AG04449 (cell line): ENCODE results near the gene GAR1.

Source experiments
- CTCF ChIA-PET: fragments of 350-600 bp; formaldehyde crosslinking; extraction: SDS; loops from one replicate; lab custom pipeline; 2021; ENCODE audit warnings: antibody characterized with exemption; lab: Yijun Ruan, JAX
- POLR2A ChIA-PET: fragments of 400-600, 350-600 bp; formaldehyde crosslinking; extraction: SDS; loops from one replicate; lab custom pipeline; 2020; ENCODE audit warnings: antibody characterized with exemption, inconsistent platforms; lab: Yijun Ruan, JAX
- DNase-seq: peaks from one replicate; pipeline ENCODE4 v3.0.0-alpha.2; 2010; ENCODE audit warnings: low read depth, low spot score
- H3K4me3 ChIP-seq: 2 replicates; pipeline ENCODE4 v1.5.1; 2011; ENCODE audit warnings: low read depth, mild to moderate bottlenecking, control low read depth, low read length
- TF ChIP-seq, protein P1 (sequence below): IDR thresholded peaks from one replicate; pipeline ENCODE4 v1.5.1; 2011; ENCODE audit warnings: mild to moderate bottlenecking, moderate library complexity, low read length, control low read depth, inconsistent platforms; ENCODE audit not compliant: insufficient read depth; ENCODE audit errors: missing control alignments

Gene GAR1

DNA sequence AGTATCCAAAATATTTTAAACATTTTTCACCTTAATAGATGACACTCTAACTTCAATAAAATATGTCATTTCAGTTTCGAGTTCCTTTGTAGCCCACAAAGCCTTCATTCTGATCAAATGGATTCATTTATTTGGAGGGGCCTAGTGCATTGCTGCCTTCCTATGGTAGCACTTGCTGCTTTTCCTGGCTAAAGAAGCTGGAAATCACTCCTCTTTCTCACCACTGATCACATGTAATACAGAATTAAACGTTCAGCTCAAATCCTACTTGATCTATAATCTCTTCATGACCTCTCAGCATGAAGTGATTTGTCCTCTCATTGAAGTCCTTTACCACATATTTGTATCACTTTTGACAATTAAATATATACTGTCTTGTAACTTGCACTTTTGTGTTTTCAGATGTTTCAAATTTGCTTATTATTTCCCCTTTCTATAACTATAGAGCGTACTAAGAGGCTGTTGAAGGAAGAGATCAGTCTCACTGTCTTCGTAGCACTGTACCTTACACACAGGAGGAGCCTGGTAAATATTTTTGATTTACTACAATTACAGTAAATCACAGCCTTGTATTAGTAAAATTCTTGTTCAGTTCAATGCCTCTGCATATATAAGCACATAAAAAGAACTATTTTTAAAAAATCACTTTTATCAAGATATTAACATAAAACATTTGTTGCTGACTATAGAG lies 14.3 kb upstream of the GAR1 start:
- no peak for DNase-seq
- ChIA-PET CTCF (interaction anchor here (0.7 to 4.9 kb wide), 3 partner anchors 368 to 381 kb away, joined by 3 to 35 read pairs (median 4); partner anchors contain the start of gene SEC24B), POLR2A (no interaction called here)
- TF ChIP-seq, protein P1, sequence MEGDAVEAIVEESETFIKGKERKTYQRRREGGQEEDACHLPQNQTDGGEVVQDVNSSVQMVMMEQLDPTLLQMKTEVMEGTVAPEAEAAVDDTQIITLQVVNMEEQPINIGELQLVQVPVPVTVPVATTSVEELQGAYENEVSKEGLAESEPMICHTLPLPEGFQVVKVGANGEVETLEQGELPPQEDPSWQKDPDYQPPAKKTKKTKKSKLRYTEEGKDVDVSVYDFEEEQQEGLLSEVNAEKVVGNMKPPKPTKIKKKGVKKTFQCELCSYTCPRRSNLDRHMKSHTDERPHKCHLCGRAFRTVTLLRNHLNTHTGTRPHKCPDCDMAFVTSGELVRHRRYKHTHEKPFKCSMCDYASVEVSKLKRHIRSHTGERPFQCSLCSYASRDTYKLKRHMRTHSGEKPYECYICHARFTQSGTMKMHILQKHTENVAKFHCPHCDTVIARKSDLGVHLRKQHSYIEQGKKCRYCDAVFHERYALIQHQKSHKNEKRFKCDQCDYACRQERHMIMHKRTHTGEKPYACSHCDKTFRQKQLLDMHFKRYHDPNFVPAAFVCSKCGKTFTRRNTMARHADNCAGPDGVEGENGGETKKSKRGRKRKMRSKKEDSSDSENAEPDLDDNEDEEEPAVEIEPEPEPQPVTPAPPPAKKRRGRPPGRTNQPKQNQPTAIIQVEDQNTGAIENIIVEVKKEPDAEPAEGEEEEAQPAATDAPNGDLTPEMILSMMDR: no peak
- no peak overlapping the region for H3K4me3 ChIP-seq

DNA sequence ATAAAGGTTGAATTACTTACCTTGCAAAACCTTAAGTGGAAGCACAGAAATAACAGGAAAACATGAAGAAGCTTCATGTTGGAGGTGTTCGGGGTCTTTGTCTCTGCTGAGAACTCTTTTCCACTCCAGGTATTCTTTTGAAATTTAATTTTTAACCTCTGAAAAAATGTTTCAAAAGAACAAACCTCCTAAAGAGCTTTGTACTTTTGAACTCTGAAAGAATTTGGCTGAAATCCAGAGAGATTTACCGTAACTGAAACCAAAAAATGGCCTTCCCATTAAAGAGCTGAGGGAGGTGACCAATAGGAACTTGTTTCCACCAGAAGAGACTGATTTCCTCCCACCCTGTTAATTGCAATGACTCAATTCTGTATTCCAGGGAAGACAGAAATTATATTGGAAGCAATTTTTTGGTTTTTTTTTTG lies 13.7 kb upstream of the GAR1 start, which contains the start of gene CFI:
CFI (minus strand) TSS at position 105 of the 425 bp plus-strand sequence; CDS start at position 77, 28 bp downstream.
- TF ChIP-seq, protein P1: no peak
- CTCF ChIA-PET: interaction anchor here (0.7 to 4.9 kb wide), 6 partner anchors 11 to 486 kb away, joined by 3 to 35 read pairs (median 4); partner anchors contain the start of gene SEC24B
- POLR2A ChIA-PET: no interaction called here
- no peak within 1 kb of the TSS; the same call in 1 of the 2 replicates for H3K4me3 ChIP-seq
- DNase-seq: no peak

DNA sequence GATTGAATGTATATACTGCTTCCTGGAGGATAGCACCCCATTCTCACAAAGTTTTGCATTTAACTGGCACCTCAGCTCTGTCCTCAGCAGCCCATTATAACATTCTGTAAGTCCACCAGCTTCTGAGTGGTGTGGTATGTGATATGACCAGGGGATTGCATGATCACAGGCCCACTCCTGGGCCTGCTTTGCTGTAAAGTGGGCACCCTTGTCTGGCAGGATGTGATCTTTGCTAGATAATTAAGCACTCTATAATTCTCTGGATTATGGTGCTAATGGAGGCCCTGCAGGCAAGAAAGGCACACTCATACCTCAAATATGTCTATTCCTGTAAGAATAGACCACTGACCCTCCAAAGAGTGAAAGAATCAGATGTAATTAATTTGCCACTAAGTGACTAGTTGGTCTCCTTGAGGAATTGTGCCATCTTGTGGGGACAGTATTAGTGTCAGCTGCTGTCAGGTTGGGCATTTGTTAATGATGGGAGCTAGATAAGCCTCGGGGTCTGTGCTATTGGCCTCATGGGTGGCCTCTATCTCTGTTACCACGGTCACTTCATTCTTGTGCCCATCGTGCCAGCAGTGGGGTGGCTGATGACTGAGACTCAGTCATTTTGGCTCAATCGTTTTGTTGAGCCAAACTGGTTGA lies 11.5 kb upstream of the GAR1 start:
- ChIA-PET CTCF (interaction anchor here (0.7 to 4.9 kb wide), 8 partner anchors 8 to 381 kb away, joined by 3 to 35 read pairs (median 4); partner anchors contain the start of gene CASP6), POLR2A (interaction anchor here (0.6 kb wide), 1 partner anchor 244 kb away, joined by 5 read pairs; no protein-coding TSS in a partner anchor)
- DNase-seq: no peak
- no peak overlapping the region for H3K4me3 ChIP-seq
- TF ChIP-seq, protein P1: peak; percentile 28

GRCh38 chr4:109809655-109810054 lies 5.9 kb upstream of the GAR1 start:
- CTCF ChIA-PET: interaction anchor here (1.3 kb wide), 1 partner anchor 17 kb away, joined by 3 read pairs; no protein-coding TSS in a partner anchor
- no peak overlapping the region for H3K4me3 ChIP-seq
- POLR2A ChIA-PET: no interaction called here
- no peak for DNase-seq
- TF ChIP-seq, protein P1: no peak

- no peak overlapping the region for H3K4me3 ChIP-seq
- POLR2A ChIA-PET: no interaction called here
- DNase-seq: no peak
- TF ChIP-seq, protein P1: no peak
- CTCF ChIA-PET: no interaction called here
These were observed 4.8 kb upstream of the GAR1 start for GRCh38 chr4:109810552-109811387.
